Activated naive CD4-positive, alpha-beta T cell (primary cell): ENCODE data around the gene FRS3.

ENCODE experiments used
- DNase-seq, 4 experiments: peaks; one replicate each; lab custom pipeline; 2025; lab: John Stamatoyannopoulos, UW

The FRS3 gene

GRCh38 chr6:41790045-41790444, 10.3 kb upstream of the FRS3 start:
- no peak for DNase-seq

DNA sequence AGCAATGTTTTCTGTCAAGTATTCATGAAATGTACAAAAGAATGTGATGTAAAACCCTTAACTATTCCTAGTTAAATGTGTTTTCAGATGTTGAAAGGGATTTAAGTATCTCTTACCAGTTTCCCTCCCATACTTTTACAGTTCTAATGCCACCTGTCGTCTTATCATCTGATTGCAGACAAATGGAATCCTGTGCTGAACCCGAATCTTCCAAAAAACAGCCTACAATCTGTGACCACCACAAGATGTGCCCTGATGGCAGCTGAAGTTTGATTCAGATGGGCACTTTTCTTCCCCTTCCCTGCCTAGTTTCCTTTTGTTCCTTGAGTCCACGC, 9.7 kb upstream of the FRS3 start:
- no peak for DNase-seq

DNA sequence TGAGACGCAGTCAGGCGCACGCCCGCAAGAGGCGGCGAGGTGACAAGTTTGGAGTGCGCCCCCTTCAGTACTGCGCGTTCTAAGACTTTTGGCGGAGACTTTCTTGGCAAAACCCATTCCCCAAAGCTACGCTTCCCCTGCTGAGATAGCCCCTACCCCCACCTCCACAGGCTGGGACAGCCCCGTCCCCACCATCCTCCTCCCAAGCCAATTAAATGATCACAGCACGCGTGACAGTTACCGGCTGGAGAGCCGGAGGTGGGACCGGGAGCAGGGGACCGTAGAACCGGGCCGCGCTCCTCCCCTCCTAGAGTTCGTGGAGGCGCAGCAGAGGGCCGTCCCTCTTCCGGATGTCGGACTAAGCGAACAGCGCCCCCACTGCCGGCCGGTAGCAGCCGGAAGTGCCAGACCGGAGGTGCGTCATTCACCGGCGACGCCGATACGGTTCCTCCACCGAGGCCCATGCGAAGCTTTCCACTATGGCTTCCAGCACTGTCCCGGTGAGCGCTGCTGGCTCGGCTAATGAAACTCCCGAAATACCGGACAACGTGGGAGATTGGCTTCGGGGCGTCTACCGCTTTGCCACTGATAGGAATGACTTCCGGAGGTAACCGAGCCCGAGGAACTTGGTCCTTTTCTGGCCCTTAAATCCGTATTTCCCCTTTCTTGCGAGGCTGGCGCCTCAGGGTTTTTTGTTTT, 7.7 kb upstream of the FRS3 start, which contains the start of gene TOMM6:
TSS of gene TOMM6 (plus strand) at position 476 of the 699 bp plus-strand sequence. CDS start at position 480, 4 bp downstream.
- peak; percentile 89 to 92 (median 92) for DNase-seq

GRCh38 chr6:41786451-41787218, 6.9 kb upstream of the FRS3 start:
- peak; percentile 72 to 90 (median 82) for DNase-seq

DNA sequence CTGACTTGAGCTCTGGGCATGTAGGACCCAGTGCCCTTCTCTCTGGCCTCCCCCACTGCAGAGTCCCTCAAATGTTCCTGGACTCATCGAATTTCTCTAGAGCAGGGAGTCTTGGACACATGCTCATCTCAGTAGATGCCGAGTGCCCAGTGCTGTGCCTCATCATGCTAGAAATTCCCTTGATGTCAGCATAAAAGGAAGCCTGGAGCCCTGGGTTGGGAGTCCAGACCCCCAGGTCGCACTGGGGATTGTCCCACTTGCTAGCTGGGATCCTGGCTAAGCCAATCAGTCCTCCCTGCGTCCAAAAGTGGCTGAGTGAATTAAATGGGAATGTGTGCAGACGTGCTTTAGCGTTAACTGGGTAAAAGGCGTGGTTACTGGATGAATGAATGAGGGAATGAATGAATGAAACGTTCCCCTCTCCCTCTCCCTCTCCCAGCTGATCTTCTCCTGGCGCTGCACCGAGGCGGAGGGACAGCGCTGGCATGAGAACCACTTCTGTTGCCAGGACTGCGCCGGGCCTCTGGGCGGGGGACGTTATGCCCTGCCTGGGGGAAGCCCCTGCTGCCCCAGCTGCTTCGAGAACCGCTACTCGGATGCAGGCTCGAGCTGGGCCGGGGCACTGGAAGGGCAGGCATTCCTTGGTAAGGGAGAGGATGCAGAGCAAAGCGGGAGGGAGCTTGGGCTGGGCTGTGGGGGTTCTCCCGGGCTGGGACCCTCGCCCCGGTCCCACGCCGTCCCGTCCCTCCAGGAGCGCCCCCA, 6.2 kb upstream of the FRS3 start:
- DNase-seq = no peak

- DNase-seq = no peak
Measured at GRCh38 chr6:41785254-41785653, 5.6 kb upstream of the FRS3 start.

DNA sequence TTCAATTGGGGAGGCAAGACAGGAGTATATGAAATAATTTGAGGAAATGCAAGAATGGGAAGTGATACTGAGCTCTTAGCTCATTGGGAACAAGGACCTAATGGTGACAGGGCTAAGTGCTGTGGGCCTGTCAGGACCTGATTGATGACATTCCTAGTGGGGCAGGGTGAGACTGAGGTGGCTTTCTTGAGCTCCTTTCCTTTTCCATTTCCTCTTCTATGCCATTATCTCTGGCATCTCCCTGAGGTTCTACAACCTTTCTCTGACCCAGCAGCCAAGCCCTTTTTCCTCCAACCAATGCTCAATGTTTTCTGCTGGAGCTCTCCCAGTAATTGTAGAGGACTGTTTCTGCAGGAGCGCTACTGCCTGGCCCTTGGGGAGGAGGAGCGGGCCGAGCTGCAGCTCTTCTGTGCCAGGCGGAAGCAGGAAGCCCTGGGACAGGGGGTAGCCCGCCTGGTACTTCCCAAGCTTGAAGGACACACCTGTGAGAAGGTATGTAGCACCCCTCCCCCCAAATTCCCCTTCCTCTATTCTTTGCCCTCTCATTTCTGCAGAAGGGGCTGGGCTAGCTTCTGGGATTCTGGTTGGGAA, 5.0 kb upstream of the FRS3 start:
- no peak for DNase-seq

DNA sequence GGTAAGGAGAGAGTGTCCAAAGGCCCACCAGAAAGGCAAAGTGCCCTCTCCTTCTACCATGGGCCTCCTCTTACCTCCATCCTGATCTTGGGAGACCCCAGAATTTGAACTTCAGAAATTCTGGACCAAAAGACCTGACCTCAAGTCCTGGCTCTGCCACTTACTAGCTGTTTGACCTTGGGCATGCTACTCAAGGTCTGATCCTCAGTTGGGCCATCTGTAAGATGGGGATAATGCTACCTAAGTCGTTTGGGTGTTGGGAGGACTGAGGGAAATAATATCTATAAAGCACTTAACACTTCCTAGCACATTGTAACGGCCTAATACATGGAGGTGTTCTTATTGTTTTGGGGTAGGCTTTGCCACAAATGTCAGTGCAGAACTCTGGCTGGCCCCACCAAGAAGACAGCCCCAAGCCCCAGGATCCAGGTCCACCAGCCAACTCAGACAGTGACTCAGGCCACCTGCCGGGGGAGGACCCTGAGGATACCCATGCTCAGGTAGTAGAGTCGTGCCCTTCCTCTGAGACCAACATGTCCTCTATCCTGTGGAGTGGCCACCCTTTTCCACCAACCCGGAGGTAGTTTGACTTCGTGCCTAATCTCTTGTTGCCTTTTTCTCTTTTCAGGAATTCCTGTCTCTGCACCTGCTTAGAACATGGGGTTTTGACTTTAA, 3.5 kb upstream of the FRS3 start:
- DNase-seq = no peak

DNA sequence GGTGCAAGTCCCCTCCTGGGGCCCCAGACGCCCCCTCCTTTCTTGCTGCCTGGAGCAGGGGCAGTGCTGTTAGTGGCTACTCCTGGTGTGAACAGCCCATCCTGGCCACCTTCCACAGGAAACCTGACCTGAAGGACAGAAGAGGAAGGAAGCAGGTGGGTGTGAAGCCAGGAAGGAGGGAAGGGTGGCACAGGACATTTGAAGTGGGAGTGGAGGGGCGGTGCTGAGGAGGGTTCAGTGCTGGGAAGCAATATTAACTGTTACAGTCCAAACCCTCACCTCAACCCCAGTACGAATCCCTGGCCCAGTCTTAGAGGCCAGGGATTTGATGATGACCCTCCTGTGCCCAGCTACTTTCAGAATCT, 1.6 kb upstream of the FRS3 start:
- no peak for DNase-seq

DNA sequence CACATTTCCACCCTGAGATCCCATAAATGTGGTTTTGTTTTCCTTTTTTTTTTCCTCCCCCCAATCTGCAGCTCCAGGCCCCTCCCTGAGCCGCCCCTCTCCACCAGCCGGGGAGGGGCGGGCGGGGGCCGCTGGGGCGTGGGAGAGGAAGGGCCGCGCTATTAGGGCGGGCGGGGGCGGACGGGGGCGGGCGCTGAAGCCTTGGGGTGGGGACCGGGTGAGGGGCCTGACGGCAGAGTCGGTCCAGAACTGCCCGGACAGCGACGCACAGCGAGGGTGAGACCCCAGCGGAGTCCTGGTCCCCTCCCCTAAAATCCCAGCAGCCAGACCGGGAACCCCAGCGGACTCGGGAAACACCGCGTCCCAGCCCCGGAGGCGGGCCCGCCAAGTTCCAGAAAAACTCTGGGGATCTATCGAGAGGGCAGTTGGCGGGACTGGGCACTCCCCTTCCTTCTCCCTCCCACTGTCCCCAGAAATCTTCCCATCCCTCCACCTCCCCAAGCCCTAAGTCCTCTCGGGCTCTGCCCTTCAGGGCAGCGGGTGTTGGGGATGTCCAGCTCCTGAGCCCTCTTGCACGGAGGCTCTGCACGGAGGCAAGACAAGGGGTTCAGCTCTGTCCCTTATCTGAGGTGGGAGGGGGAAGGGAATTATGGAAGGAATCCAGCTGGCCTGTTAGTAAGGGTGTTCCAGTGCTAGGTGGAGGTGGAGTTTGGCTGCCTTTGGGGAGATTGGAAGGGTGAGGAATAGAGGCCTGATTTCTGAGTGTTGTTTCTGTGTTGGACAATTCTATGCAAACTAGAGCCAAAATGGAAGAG, 1.1 kb upstream of the FRS3 start, which contains the start of gene PRICKLE4:
TSS of gene PRICKLE4 (plus strand) at position 232 of the 815 bp plus-strand sequence. CDS start 2,692 bp downstream, outside the sequence.
- DNase-seq = no peak

- peak in 1 of 4 experiments; percentile 40 for DNase-seq
Measured at GRCh38 chr6:41779336-41779735, 364 bp downstream of the FRS3 start.

DNA sequence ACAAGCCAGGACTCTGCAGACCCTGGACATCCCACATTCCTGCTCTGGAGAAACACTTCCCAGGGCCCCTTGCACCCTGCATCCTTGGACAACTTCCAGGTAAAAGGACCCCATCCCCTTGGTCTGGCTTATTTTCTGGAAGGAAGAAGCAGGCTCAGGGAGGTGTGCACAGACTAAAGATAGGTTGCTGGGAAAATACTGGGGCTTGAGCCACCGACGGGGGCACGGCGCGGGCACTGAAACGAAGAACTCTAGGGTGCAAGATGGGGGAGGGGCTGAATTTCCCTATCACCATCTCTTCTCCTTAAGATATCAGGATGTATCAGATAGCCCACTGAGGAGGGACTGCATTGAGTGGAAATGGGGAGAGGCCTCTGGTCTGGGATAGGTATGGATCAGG, 805 bp downstream of the FRS3 start:
- no peak for DNase-seq

GRCh38 chr6:41777551-41778285, 2.0 kb downstream of the FRS3 start:
- DNase-seq = no peak

DNA sequence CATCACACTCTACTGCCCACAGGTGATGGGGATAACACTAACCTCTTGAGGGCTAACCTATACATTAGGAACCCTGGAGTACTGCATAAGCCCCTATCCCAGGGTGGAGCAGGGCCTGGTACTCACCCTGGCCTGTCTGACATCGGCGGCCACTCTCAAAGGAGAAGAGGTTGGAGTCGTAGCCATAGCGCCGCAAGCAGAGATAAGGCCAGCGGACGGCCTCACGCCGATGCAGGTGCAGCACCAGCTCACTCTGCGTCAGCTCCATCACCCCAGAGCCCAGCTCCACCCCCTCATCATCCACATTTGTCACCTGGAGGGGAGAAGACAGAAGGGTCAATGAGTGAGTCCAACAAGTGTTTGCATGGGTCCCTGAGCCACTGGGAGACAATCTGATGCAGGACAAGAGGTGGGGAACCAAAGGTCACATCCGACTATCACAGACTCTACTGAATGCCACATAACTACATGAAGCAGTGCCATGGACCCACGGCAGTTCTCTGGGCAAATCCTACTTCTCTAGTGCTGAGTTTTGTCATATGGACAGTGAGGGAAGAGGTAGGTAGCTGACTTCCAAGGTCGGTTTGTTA, 4.3 kb downstream of the FRS3 start:
- no peak for DNase-seq

- no peak for DNase-seq
Measured at GRCh38 chr6:41774841-41775240, 4.9 kb downstream of the FRS3 start.

GRCh38 chr6:41771058-41771983, 8.4 kb downstream of the FRS3 start:
- no peak for DNase-seq

DNA sequence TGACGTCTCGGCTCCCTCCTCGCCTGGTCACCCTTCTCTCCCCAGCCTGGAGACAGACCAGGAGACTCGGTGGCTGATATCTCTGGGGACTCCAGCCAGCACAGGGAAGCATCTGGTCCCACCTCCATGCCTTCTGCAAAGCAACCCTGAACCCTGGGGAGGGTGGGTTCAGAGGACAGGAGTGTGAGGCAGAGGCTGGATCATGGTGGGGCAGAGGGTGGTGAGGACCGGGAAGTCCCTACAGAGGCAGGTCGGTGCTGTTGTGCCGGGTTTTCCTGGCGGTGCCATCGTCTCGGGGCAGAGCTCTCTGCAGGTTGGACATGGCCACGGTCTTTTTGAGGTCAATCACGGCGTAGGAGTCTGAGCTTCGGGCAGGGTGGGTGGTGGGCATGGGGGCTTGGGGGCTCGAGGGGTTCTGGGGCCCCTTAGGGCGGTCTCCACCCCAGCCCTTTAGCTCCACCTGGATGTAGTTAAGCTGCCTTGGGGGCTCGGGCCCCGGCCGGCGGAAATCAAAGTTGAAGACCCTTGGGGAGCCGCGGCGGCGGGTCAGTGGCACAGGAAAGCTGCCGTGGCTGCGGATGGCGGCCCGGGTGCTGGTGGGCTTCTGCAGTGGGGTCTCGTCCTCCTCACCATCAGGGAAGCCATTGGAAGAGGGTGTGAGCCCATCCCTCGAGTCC, 9.2 kb downstream of the FRS3 start:
- DNase-seq = no peak

DNA sequence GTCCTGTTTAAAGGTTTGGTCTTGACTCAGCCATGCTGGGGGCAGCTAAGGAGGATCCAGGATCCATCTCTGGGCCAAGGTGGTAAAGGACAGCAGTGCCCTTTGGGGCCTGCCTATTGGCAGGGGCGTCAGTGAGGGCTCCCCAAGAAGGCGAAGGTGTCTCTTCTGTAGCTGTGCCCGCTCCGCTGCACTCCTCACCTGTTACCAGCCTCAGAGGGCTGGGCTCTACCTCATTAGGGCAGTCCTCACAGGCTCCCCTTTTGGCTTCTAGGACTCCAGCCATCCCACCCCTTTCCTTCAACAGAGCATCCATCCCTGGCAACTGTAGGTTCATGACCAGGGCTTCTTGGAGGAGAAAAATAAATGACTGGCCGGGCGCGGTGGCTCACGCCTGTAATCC, 10.3 kb downstream of the FRS3 start:
- DNase-seq = no peak
